ENCODE results near the gene C11orf98.

DNA sequence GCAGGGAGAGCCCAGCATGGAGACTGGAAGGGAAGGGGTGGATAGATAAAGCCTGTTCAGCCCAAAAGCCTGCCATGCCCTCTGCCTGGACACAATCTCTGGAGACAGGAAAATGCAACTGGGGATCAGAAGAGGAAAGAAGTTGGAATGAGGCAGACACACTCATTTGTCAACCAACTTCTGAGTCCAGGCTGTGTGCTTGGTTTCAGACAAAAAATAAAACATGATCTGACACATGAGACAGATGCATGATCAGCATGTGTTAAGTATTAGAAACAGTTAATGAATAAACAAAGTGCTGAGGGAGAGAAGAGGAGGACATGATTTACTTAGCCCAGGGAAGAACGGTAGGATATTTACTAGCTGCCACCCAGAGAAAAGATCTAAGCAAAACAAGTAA is 23.5 kb upstream of the C11orf98 start:
- TF ChIP-seq CTCF (IDR thresholded peaks at IDR 0.05): no peak
- no peak for TF ChIP-seq EZH2 (IDR thresholded peaks at IDR 0.05; ENCODE audit: borderline replicate concordance, insufficient read depth, low read depth, low read length, poor library complexity, severe bottlenecking)
